ENCODE measurements around the gene FAM221B.

The FAM221B gene

GRCh38 chr9:35814106-35814840 is 14.3 kb downstream of the FAM221B start:
- Mint-ChIP-seq H3K9me3 (no peaks in the 10 kb centered on the region), H3K4me1 (peaks cover 43% of the 10 kb centered on the region), H3K27ac (peak overlapping the region; percentile 92), H3K36me3 (peaks cover 16% of the 10 kb centered on the region), H3K4me3 (peak overlapping the region; percentile 91)
- DNase-seq (ENCODE audit: low spot score in 2 of 2) (no peak), ATAC-seq (peak; percentile 22)

- peaks cover 43% of the 10 kb centered on the region for H3K4me1 Mint-ChIP-seq
- peaks cover 16% of the 10 kb centered on the region for H3K36me3 Mint-ChIP-seq
- DNase-seq (ENCODE audit: low spot score in 2 of 2) (no peak), ATAC-seq (no peak)
- H3K27ac Mint-ChIP-seq = peak overlapping the region; percentile 92
- H3K4me3 Mint-ChIP-seq = peak overlapping the region; percentile 91
- no peaks in the 10 kb centered on the region for H3K9me3 Mint-ChIP-seq
These were observed 15.0 kb downstream of the FAM221B start for GRCh38 chr9:35813434-35814105.

GRCh38 chr9:35812025-35812602 is 16.4 kb downstream of the FAM221B start, which contains the start of gene SPAG8:
Gene SPAG8 (minus strand): TSS chr9:35812262. CDS start chr9:35812147, 115 bp downstream.
- peak; percentile 80 for ATAC-seq

GRCh38 chr9:35811381-35812024 is 17.0 kb downstream of the FAM221B start:
- Mint-ChIP-seq H3K4me3 (peak overlapping the region; percentile 91), H3K9me3 (no peaks in the 10 kb centered on the region), H3K4me1 (peaks cover 43% of the 10 kb centered on the region), H3K36me3 (peaks cover 25% of the 10 kb centered on the region), H3K27ac (peak overlapping the region; percentile 92)
- no peak for ATAC-seq
- no peak for DNase-seq (ENCODE audit: low spot score in 2 of 2)

More at GRCh38 chr9:35812025-35812602, 16.4 kb downstream of the FAM221B start, which contains the start of gene SPAG8:
- Mint-ChIP-seq H3K4me3 (peak within 1 kb of the TSS; percentile 91), H3K9me3 (no peaks in the 10 kb centered on the region), H3K36me3 (peaks cover 21% of the 10 kb centered on the region), H3K27ac (peak within 1 kb of the TSS; percentile 92), H3K4me1 (peaks cover 43% of the 10 kb centered on the region)
- peak; percentile 69 to 95 for DNase-seq (ENCODE audit: low spot score in 2 of 2)

- peaks cover 36% of the 10 kb centered on the region for H3K4me1 Mint-ChIP-seq
- ATAC-seq = no peak
- peak overlapping the region; percentile 92 for H3K27ac Mint-ChIP-seq
- H3K9me3 Mint-ChIP-seq = no peaks in the 10 kb centered on the region
- no peak for DNase-seq (ENCODE audit: low spot score in 2 of 2)
- H3K36me3 Mint-ChIP-seq = peaks cover 31% of the 10 kb centered on the region
- H3K4me3 Mint-ChIP-seq = no peak overlapping the region
These were observed 18.4 kb downstream of the FAM221B start for GRCh38 chr9:35810122-35810521.

GRCh38 chr9:35808433-35808832 is 20.1 kb downstream of the FAM221B start:
- ATAC-seq = no peak
- Mint-ChIP-seq H3K36me3 (peaks cover 30% of the 10 kb centered on the region), H3K9me3 (no peaks in the 10 kb centered on the region), H3K4me3 (no peak overlapping the region), H3K4me1 (peaks cover 26% of the 10 kb centered on the region), H3K27ac (no peak overlapping the region)
- DNase-seq (ENCODE audit: low spot score in 2 of 2) = no peak

- Mint-ChIP-seq H3K27ac (no peak overlapping the region), H3K4me1 (peaks cover 6% of the 10 kb centered on the region), H3K9me3 (no peaks in the 10 kb centered on the region), H3K36me3 (peaks cover 42% of the 10 kb centered on the region), H3K4me3 (no peak overlapping the region)
- ATAC-seq (no peak), DNase-seq (ENCODE audit: low spot score in 2 of 2) (no peak)
These were observed 22.4 kb downstream of the FAM221B start for GRCh38 chr9:35806101-35806500.

GRCh38 chr9:35801328-35802128 is 27.0 kb downstream of the FAM221B start:
- H3K4me3 Mint-ChIP-seq = no peak overlapping the region
- H3K4me1 Mint-ChIP-seq = peaks cover 25% of the 10 kb centered on the region
- peaks cover 42% of the 10 kb centered on the region for H3K36me3 Mint-ChIP-seq
- no peaks in the 10 kb centered on the region for H3K9me3 Mint-ChIP-seq
- peak overlapping the region; percentile 9 for H3K27ac Mint-ChIP-seq
- ATAC-seq = no peak
- DNase-seq (ENCODE audit: low spot score in 2 of 2) = no peak

- Mint-ChIP-seq H3K27ac (peak overlapping the region; percentile 1), H3K4me3 (no peak overlapping the region)
- no peak for DNase-seq (ENCODE audit: low spot score in 2 of 2)
These were observed 28.0 kb downstream of the FAM221B start for GRCh38 chr9:35800530-35800929.

GRCh38 chr9:35798658-35799374 is 29.7 kb downstream of the FAM221B start:
- Mint-ChIP-seq H3K4me3 (no peak overlapping the region), H3K36me3 (peaks cover 31% of the 10 kb centered on the region), H3K4me1 (peaks cover 32% of the 10 kb centered on the region), H3K27ac (peak overlapping the region; percentile 49), H3K9me3 (no peaks in the 10 kb centered on the region)
- no peak for DNase-seq (ENCODE audit: low spot score in 2 of 2)
- peak; percentile 100 for ATAC-seq

More at GRCh38 chr9:35800530-35800929, 28.0 kb downstream of the FAM221B start:
- no peak for ATAC-seq
- Mint-ChIP-seq H3K4me1 (peaks cover 25% of the 10 kb centered on the region), H3K36me3 (peaks cover 32% of the 10 kb centered on the region), H3K9me3 (no peaks in the 10 kb centered on the region)

- no peaks in the 10 kb centered on the region for H3K9me3 Mint-ChIP-seq
- H3K4me1 Mint-ChIP-seq = peaks cover 32% of the 10 kb centered on the region
- H3K27ac Mint-ChIP-seq = no peak overlapping the region
- H3K4me3 Mint-ChIP-seq = no peak overlapping the region
- DNase-seq (ENCODE audit: low spot score in 2 of 2) (no peak), ATAC-seq (no peak)
- peaks cover 20% of the 10 kb centered on the region for H3K36me3 Mint-ChIP-seq
These were observed 31.0 kb downstream of the FAM221B start for GRCh38 chr9:35797311-35798109.

- no peak for ATAC-seq
- Mint-ChIP-seq H3K27ac (peak overlapping the region; percentile 6), H3K4me3 (no peak overlapping the region), H3K9me3 (no peaks in the 10 kb centered on the region), H3K36me3 (peaks cover 12% of the 10 kb centered on the region), H3K4me1 (peaks cover 27% of the 10 kb centered on the region)
- DNase-seq (ENCODE audit: low spot score in 2 of 2) = no peak
These were observed 32.8 kb downstream of the FAM221B start for GRCh38 chr9:35795695-35796094.

- no peak for ATAC-seq
- H3K36me3 Mint-ChIP-seq = peaks cover 21% of the 10 kb centered on the region
- peaks cover 26% of the 10 kb centered on the region for H3K4me1 Mint-ChIP-seq
- peak overlapping the region; percentile 9 for H3K27ac Mint-ChIP-seq
- H3K4me3 Mint-ChIP-seq = no peak overlapping the region
- H3K9me3 Mint-ChIP-seq = no peaks in the 10 kb centered on the region
- no peak for DNase-seq (ENCODE audit: low spot score in 2 of 2)
These were observed 35.1 kb downstream of the FAM221B start for GRCh38 chr9:35793461-35793860.

Measured in stimulated activated effector memory CD8-positive, alpha-beta T cell treated with anti-CD3 and anti-CD28 coated beads, Interleukin-12 subunit alpha, Interleukin-12 subunit beta, amount 100 ng/mL, for 72 hours (primary cell).